Measurements from ENCODE around the gene MEIOB. TPM values are rescaled to one million over a fixed set of nuclear protein-coding genes. Genes with fewer than 3 reads are reported as not detected.
"Not testable (repeated sequence)": the region's sequence is repeated elsewhere in the genome, so short reads cannot be mapped to it uniquely, and the experiment has no call there.

MEIOB gene
- total RNA-seq, 1 donor: 0.09 TPM

DNA sequence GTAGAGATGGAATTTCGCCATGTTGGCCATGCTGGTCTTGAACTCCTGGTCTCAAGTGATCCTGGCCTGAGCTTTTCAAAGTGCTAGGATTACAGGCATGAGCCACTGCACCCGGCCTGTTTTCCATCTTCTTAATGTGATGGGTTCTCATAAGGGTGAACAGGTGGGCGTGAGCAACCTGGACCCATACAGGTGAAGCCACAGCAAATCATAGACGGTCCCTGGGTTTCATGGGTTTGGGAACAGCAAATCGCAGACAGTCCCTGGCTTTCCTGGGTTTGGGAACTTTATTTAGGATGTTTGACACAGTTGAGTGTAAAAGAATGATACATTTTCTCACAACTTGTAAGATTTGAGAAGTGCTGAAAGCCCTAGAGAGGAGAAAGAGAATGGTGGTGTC is 12.9 kb upstream of the MEIOB start:
- TF ChIP-seq, protein P1, sequence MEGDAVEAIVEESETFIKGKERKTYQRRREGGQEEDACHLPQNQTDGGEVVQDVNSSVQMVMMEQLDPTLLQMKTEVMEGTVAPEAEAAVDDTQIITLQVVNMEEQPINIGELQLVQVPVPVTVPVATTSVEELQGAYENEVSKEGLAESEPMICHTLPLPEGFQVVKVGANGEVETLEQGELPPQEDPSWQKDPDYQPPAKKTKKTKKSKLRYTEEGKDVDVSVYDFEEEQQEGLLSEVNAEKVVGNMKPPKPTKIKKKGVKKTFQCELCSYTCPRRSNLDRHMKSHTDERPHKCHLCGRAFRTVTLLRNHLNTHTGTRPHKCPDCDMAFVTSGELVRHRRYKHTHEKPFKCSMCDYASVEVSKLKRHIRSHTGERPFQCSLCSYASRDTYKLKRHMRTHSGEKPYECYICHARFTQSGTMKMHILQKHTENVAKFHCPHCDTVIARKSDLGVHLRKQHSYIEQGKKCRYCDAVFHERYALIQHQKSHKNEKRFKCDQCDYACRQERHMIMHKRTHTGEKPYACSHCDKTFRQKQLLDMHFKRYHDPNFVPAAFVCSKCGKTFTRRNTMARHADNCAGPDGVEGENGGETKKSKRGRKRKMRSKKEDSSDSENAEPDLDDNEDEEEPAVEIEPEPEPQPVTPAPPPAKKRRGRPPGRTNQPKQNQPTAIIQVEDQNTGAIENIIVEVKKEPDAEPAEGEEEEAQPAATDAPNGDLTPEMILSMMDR (IDR thresholded peaks at IDR 0.05; ENCODE audit: insufficient read depth, low read length): no peak
- no peak for DNase-seq (ENCODE audit: low read depth)
- H3K4me3 ChIP-seq (ENCODE audit: low read depth, low read length): no peak overlapping the region

DNA sequence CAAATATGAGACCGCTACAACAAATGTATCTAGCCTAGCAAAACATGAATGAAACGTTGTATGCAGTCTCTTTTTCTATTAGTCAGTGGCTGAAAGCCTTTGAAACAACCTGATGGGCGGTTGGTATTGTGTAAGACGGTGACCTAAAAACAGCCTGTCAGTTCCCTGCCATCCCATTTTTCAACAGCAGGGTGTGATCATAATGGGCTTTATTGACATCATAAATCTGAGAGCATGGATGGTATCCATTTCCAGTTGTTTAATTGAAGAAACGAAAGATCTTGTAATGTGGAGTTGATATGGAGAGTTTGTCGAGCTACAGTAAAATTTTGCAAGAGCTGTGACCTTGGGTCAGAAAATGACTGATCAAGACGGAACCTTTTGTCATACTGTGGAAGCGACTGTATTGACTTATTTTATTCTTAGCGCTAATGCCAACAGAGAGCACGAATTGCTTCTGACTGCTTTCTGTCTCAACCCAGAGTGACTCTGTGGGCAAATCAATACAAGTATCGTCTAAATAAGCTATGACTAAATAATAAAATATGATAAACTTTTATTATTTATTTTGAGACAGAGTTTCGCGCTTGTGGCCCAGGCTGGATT is 12.3 kb upstream of the MEIOB start:
- no peak for DNase-seq (ENCODE audit: low read depth)
- H3K4me3 ChIP-seq (ENCODE audit: low read depth, low read length): no peak overlapping the region
- TF ChIP-seq, protein P1 (IDR thresholded peaks at IDR 0.05; ENCODE audit: insufficient read depth, low read length): peak; percentile 24

DNA sequence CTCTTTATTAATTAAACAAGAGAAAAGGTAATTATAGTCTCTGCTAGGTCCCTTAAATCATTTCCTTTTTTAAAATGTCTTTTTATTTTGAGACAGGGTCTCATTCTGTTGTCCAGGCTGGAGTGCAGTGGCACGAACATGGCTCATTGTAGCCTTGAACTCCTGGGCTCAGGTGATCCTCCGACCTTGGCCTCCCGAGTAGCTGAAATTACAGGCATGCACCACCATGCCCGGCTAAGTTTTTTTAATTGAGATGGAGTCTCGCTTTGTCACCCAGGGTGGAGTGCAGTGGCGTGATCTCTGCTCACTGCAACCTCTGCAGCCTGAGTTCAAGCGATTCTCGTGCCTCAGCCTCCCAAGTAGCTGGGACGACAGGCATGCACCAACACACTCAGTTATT is 9.2 kb upstream of the MEIOB start:
- H3K4me3 ChIP-seq (ENCODE audit: low read depth, low read length); DNase-seq (ENCODE audit: low read depth): not testable (repeated sequence)

DNA sequence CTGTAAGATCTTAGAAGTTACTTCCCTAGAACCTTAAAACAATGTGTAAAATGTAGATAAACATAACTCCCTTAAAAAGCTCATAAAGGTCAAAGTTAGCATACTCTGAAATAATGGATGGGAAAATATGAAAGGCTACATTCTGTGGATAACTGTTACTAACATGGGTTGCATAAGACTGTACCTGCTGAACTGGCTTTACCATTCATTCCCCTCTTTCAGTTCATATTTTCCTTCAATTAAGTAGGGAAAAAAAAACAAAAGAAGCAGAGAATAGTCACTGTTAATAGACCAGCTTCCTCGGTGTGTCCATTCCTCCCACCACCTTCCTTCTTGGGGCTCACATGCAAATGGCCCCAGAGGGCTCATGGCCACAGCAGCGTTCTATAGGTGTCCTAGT is 7.5 kb upstream of the MEIOB start:
- no peak for DNase-seq (ENCODE audit: low read depth)
- no peak overlapping the region for H3K4me3 ChIP-seq (ENCODE audit: low read depth, low read length)
- TF ChIP-seq, protein P1 (IDR thresholded peaks at IDR 0.05; ENCODE audit: insufficient read depth, low read length): no peak

DNA sequence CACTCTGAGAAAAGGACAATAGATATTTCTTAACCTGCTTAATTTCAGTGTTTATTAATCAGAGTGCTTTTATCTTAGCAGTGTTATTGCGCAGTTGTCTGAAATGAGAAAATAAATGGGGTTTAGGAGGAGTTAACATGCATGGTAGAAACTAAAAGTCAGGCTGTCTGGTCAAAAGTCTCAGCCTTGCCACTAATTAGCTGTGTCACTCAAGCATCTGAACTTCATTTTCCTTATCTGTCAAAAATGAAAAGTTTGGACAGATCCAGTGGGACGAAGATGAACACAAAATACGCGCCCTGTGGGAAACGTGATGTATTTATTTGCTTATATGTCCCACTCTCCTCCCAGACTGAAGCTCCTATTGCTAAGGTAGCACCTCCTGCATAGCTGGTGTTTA is 6.3 kb upstream of the MEIOB start:
- H3K4me3 ChIP-seq (ENCODE audit: low read depth, low read length): no peak overlapping the region
- DNase-seq (ENCODE audit: low read depth): no peak
- TF ChIP-seq, protein P1 (IDR thresholded peaks at IDR 0.05; ENCODE audit: insufficient read depth, low read length): no peak

DNA sequence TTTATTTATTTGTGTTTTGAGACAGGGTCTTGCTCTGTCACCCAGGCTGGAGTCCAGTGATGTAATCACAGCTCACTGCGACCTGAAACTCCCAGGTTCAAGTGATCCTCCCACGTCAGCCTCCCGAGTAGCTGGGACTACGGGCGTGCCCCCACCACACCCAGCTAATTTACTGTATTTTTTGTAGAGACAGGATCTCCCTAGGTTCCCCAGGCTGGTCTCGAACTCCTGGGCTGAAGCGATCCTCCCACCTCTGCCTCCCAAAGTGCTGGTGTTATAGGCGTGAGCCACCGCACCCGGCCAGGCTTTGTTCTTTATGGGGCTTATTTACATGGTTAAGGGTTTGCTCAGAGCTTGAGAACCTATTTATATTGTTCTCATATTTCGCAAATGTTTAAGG is 5.8 kb upstream of the MEIOB start:
- no peak for DNase-seq (ENCODE audit: low read depth)
- H3K4me3 ChIP-seq (ENCODE audit: low read depth, low read length): no peak overlapping the region
- TF ChIP-seq, protein P1 (IDR thresholded peaks at IDR 0.05; ENCODE audit: insufficient read depth, low read length): no peak

DNA sequence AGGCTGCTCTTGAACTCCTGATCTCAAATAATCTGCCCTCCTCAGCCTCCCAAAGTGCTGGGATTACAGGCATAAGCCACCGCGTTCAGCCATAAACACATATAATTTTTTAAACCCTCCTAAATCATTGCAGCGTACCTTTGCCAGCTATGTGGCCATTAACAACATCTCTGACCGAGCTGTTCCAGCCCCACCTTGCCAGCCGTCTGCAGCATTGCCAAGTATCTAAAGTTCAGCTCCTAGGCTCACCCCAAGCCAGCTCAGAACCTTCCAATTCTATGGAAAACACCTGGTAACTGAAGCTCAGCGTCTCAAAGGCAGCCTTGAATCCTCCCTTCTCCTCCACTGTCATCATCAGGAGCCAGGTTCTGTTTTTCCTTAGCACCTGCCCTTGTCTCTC is 5.1 kb upstream of the MEIOB start:
- no peak overlapping the region for H3K4me3 ChIP-seq (ENCODE audit: low read depth, low read length)
- DNase-seq (ENCODE audit: low read depth): no peak
- TF ChIP-seq, protein P1 (IDR thresholded peaks at IDR 0.05; ENCODE audit: insufficient read depth, low read length): no peak

Measured in fibroblast of the aortic adventitia (primary cell).